Upper lobe of left lung (tissue), 4 donors: ENCODE measurements around the gene MTREX.

ENCODE experiments used
- CTCF ChIP-seq, 6 experiments: fragments of 450-650 bp in 4 of 6; fragments of 200-600 bp in 2 of 6; sonication (generic) in 2 of 6; IDR thresholded peaks; one replicate each; pipeline ENCODE4 v1.5.1; 2016 to 2019; ENCODE audit warnings: antibody characterized with exemption in 6 of 6
- POLR2A ChIP-seq, 4 donors: fragments of 450-650 bp; IDR thresholded peaks; one replicate each; pipeline ENCODE4 v1.5.1; 2016 to 2017; ENCODE audit warnings: antibody characterized with exemption in 4 of 4, mild to moderate bottlenecking in 2 of 4
- POLR2AphosphoS5 ChIP-seq, 2 donors: sonication (generic); formaldehyde crosslinking; IDR thresholded peaks; one replicate each; pipeline ENCODE4 v1.5.1; 2017; ENCODE audit warnings: antibody characterized with exemption in 2 of 2

GRCh38 chr5:55377810-55378209 lies 70.0 kb downstream of the MTREX start:
- TF ChIP-seq CTCF (IDR thresholded peaks at IDR 0.05) = no peak
- TF ChIP-seq POLR2AphosphoS5 (IDR thresholded peaks at IDR 0.05) = no peak
- no peak for TF ChIP-seq POLR2A (IDR thresholded peaks at IDR 0.05)
